Heart left ventricle (tissue), 13 donors: ENCODE data around the gene VAPA.

Source experiments
- POLR2A ChIP-seq, 2 donors: fragments of 450-650 bp; IDR thresholded peaks; one replicate each; pipeline ENCODE4 v1.6.1; 2017; ENCODE audit warnings: antibody characterized with exemption in 2 of 2, mild to moderate bottlenecking in 2 of 2, moderate library complexity in 2 of 2
- TF ChIP-seq, protein P1 (sequence below), 12 donors: fragments of 200-600 bp; sonication (generic) in 4 of 12; IDR thresholded peaks; one replicate each; pipeline versions ENCODE4 v1.5.0 to v1.8.0; 2018 to 2022; ENCODE audit warnings: antibody characterized with exemption in 12 of 12, mild to moderate bottlenecking in 5 of 12
- donor health status: ischemic (EF 13 %, LVEDD 7.1; RV severe dilation, severe dysfunction).
- donor health status: DM: no; HTN: yes; CAD: no.
- donor health status: DM: no; HTN: no; CAD: no.
- donor health status: ischemic (EF 25% LVEDD 6.9; RV normal size, moderate dysfunction).
- donor health status: ischemic (EF 25% LVEDD 5.7; RV mildly dilated, moderate dysfunction).
- donor health status: ischemic (EF 35%, LVEDD 5.7; RV mildly dilated, moderate dysfunction).
- donor health status: nonischemic (EF 11% LVEDD 7.7; RV severe dilation, severe dysfunction).
- donor health status: DM: yes; HTN: yes; CAD: no.
- donor health status: PGD.
- donor health status: ischemic (EF 29% LVEDD 5.4; RV normal size, mild dysfunction).
- donor health status: nonischemic (EF 23%, LVEDD 6.1; RV moderate dilation, normal function).

DNA sequence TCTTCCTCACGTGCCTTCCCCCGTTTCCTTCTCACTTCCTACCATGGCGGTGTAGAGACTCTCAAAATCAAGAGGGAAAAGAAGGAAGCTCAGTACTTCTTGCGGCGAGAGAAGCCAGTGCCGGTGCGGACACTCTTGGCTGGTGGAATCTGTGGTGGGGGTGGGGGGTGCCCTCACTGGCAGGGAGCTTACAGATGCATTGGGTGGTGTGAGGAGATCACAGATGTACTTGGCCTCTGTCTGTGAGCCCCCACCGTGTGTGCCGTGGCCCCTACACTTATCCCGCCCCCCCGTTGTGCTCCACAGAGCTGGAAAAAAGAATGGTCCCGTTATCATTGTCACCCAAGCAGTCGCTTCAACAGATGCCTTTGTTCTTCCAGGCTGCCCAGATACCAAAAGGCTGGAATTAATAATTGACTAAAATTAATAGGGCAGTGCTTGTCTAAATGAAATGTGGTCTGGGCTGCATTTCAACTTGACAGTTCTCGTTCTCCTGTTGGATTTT lies 79.8 kb downstream of the VAPA start:
- TF ChIP-seq, protein P1, sequence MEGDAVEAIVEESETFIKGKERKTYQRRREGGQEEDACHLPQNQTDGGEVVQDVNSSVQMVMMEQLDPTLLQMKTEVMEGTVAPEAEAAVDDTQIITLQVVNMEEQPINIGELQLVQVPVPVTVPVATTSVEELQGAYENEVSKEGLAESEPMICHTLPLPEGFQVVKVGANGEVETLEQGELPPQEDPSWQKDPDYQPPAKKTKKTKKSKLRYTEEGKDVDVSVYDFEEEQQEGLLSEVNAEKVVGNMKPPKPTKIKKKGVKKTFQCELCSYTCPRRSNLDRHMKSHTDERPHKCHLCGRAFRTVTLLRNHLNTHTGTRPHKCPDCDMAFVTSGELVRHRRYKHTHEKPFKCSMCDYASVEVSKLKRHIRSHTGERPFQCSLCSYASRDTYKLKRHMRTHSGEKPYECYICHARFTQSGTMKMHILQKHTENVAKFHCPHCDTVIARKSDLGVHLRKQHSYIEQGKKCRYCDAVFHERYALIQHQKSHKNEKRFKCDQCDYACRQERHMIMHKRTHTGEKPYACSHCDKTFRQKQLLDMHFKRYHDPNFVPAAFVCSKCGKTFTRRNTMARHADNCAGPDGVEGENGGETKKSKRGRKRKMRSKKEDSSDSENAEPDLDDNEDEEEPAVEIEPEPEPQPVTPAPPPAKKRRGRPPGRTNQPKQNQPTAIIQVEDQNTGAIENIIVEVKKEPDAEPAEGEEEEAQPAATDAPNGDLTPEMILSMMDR (IDR thresholded peaks at IDR 0.05): no peak
- no peak for TF ChIP-seq POLR2A (IDR thresholded peaks at IDR 0.05)
